Thoracic aorta (tissue), 2 donors: ENCODE results near the gene MPZL3. TPM values are rescaled to one million over a fixed set of nuclear protein-coding genes. Genes with fewer than 3 reads are reported as not detected.
A peak's percentile ranks its signal among the peaks of the same experiment; 100 is the strongest.

Experiments used
- ATAC-seq: fragments of 150-250 bp; one replicate; pipeline ENCODE4 v1.8.0; 2017; ENCODE audit warnings: low read depth; ENCODE audit not compliant: insufficient number of reproducible peaks, low FRiP score
- DNase-seq: peaks from one replicate; pipeline ENCODE4 v3.0.0-alpha.2; 2020; ENCODE audit warnings: low spot score
- H3K27ac ChIP-seq, 2 donors: fragments of 200-600 bp; sonication (generic); 1 replicate in 1 of 2; 2 replicates in 1 of 2; pipeline ENCODE4 v1.5.1; 2016; ENCODE audit warnings: mild to moderate bottlenecking in 2 of 2, moderate library complexity in 2 of 2
- H3K27me3 ChIP-seq: fragments of 200-600 bp; sonication (generic); replicated peaks from 2 replicates; pipeline ENCODE4 v1.6.0; 2016; ENCODE audit warnings: mild to moderate bottlenecking; ENCODE audit not compliant: insufficient read depth
- H3K36me3 ChIP-seq: fragments of 200-600 bp; sonication (generic); one replicate; pipeline ENCODE4 v1.5.1; 2016
- H3K4me1 ChIP-seq, 2 donors: fragments of 200-600 bp; sonication (generic); 1 replicate in 1 of 2; 2 replicates in 1 of 2; pipeline versions ENCODE4 v1.5.1 to v1.6.0; 2016; ENCODE audit warnings: low read depth in 2 of 2, mild to moderate bottlenecking in 1 of 2; ENCODE audit not compliant: control insufficient read depth in 1 of 2
- H3K4me3 ChIP-seq: fragments of 200-600 bp; sonication (generic); 2 replicates; pipeline ENCODE4 v1.5.1; 2016; ENCODE audit warnings: mild to moderate bottlenecking
- H3K9me3 ChIP-seq: fragments of 200-600 bp; sonication (generic); 2 replicates; pipeline ENCODE4 v1.5.1; 2016
- CTCF ChIP-seq: fragments of 200-600 bp; sonication (generic); IDR thresholded peaks from one replicate; pipeline ENCODE4 v1.5.1; 2019; ENCODE audit warnings: antibody characterized with exemption
- total RNA-seq, 2 donors: library from RNA; depleted of rRNA; stranded (reverse); fragments of >200 nt; gene quantifications; one replicate each; pipeline versions ENCODE4 v1.1.0 to v1.2.3, GENCODE V29; 2016

MPZL3 gene
- total RNA-seq, 2 donors from 2014 or later, result 0.41 to 3.2 TPM

- Histone ChIP-seq H3K9me3 (no peaks in the 10 kb centered on the region), H3K4me3 (peak overlapping the region; percentile 50), H3K27me3 (no peaks in the 10 kb centered on the region), H3K4me1 (peaks cover 0 to 4% of the 10 kb centered on the region in 2 donors), H3K36me3 (no peaks in the 10 kb centered on the region), H3K27ac (no peak overlapping the region)
- DNase-seq (no peak), ATAC-seq (no peak)
- TF ChIP-seq CTCF, result no peak
These were observed 28.2 kb downstream of the MPZL3 start for GRCh38 chr11:118223992-118224391.

GRCh38 chr11:118223570-118223969 lies 28.6 kb downstream of the MPZL3 start:
- ATAC-seq (no peak), DNase-seq (no peak)
- no peak overlapping the region for H3K27ac ChIP-seq

GRCh38 chr11:118222437-118222836 lies 29.7 kb downstream of the MPZL3 start:
- H3K27ac ChIP-seq, result no peak overlapping the region
- ATAC-seq (no peak), DNase-seq (no peak)
- H3K4me1 ChIP-seq, result peaks cover 0 to 4% of the 10 kb centered on the region in 2 donors
- H3K27me3 ChIP-seq, result no peaks in the 10 kb centered on the region
- H3K9me3 ChIP-seq, result no peaks in the 10 kb centered on the region
- TF ChIP-seq CTCF, result no peak
- no peak overlapping the region for H3K4me3 ChIP-seq
- H3K36me3 ChIP-seq, result no peaks in the 10 kb centered on the region

More at GRCh38 chr11:118223570-118223969, 28.6 kb downstream of the MPZL3 start:
- Histone ChIP-seq H3K36me3 (no peaks in the 10 kb centered on the region), H3K9me3 (no peaks in the 10 kb centered on the region), H3K4me1 (peaks cover 0 to 4% of the 10 kb centered on the region in 2 donors), H3K4me3 (peak overlapping the region; percentile 50), H3K27me3 (no peaks in the 10 kb centered on the region)
- TF ChIP-seq CTCF, result no peak

GRCh38 chr11:118221419-118221818 lies 30.7 kb downstream of the MPZL3 start:
- H3K9me3 ChIP-seq, result no peaks in the 10 kb centered on the region
- ATAC-seq, result no peak
- TF ChIP-seq CTCF, result no peak

GRCh38 chr11:118219732-118220131 lies 32.4 kb downstream of the MPZL3 start:
- ATAC-seq (no peak), DNase-seq (no peak)
- H3K4me1 ChIP-seq, result no peaks in the 10 kb centered on the region
- no peak overlapping the region for H3K27ac ChIP-seq
- TF ChIP-seq CTCF, result no peak
- H3K36me3 ChIP-seq, result no peaks in the 10 kb centered on the region
- no peak overlapping the region for H3K4me3 ChIP-seq
- H3K27me3 ChIP-seq, result no peaks in the 10 kb centered on the region
- no peaks in the 10 kb centered on the region for H3K9me3 ChIP-seq

More at GRCh38 chr11:118221419-118221818, 30.7 kb downstream of the MPZL3 start:
- Histone ChIP-seq H3K27me3 (no peaks in the 10 kb centered on the region), H3K36me3 (no peaks in the 10 kb centered on the region), H3K4me1 (peaks cover 0 to 4% of the 10 kb centered on the region in 2 donors), H3K4me3 (no peak overlapping the region), H3K27ac (no peak overlapping the region)
- DNase-seq, result no peak
